AML-193 (cell line): Measurements from ENCODE around the gene KIAA1217.

Source experiments
- DNase-seq, 2 experiments: peaks; one replicate each; lab custom pipeline; 2025; lab: John Stamatoyannopoulos, UW

The KIAA1217 gene

DNA sequence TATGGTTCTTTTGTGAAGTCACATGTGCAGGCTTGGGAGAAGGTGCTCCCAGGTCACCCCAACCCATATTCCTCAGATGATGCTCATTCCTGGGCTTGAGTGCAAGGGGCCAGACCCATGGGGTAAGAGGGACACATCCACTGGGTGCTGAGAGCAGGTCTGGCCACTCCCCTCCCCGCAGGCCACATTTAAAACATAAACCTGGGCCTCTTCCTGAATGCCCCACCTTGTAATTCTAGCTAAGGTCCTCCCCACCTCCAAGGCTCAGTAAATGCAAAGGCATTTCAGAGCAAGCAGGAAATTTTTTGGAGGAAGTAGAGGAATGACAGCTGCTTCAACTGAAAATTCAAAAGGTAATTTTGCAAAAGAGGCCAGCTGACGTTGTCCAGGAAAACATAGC, 342.2 kb downstream of the KIAA1217 start:
- DNase-seq: no peak

DNA sequence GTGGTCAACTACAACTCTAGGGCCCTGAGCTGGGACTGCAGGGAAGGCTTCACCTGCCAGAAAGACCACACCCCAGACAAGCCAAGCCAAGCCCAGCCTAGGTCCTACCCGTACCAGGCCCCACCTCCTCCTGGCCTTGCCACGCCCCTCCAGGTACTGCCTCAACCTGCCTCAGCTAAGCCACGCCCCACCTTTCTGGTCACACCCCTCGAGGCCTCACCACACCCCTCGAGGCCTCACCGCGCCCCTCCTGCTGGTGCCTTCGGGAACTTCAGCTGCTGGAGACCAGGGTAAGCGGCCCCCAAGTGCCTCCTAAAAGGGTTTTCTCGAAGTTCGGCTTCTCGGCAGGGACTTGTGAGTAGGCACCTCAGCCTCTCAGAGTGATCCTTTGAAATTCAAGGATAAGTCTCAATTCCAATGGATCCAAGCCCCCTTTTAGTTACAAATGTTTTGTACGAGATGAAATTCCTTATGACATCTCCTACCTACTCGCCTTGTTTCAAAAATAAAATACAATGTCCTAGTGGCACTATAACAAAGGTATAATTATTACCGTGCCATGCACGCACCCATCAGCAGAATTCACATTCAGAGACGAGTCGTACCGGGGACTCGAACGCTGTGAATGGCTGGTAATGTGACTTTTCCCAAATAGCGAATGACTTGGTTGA, 343.5 kb downstream of the KIAA1217 start:
- no peak for DNase-seq

DNA sequence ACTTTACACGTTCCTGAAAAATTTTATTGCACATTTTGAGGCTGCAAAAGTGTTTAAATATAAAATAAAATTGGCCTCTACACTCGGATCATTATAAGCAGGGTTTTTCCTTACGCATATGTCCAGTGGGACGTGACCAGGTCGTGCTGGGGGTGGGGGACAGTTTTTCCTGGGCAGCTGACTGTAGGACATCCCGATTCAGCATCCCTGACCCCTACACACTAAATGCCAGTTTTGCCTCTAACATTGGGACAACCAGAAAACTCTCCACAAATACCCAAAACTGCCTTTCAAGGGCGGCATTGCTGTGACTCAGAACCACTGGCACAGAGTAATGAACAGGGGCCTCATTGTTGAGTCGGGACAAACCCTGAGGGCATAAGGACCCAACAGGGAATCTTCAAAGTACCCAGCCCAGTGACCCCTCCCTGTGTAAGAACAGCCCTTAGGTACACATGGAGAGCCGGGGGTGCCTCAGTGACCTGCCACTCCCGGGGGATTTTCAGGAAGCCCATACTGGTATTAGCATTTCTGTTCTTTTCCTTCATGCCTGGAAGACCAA, 344.2 kb downstream of the KIAA1217 start:
- DNase-seq: no peak

DNA sequence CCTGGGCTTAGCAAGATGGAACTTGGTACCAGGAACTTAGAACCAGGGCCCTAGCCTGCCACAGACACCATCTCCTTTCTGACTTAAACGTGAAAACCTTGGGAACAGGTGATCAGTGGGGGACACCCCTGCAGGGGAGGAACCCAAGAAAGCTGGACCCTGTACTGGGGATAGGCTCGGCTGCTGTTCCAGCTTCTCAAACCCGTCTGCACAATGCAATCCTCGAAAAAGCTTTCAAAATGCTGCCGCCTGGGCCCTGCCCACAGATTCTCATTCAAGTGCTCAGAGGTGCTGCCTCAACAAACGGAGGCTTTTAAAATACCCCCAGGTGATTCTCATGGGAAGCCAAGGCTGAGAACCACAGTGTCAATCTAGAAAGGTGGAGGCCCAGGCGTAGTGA, 345.1 kb downstream of the KIAA1217 start:
- DNase-seq: no peak

DNA sequence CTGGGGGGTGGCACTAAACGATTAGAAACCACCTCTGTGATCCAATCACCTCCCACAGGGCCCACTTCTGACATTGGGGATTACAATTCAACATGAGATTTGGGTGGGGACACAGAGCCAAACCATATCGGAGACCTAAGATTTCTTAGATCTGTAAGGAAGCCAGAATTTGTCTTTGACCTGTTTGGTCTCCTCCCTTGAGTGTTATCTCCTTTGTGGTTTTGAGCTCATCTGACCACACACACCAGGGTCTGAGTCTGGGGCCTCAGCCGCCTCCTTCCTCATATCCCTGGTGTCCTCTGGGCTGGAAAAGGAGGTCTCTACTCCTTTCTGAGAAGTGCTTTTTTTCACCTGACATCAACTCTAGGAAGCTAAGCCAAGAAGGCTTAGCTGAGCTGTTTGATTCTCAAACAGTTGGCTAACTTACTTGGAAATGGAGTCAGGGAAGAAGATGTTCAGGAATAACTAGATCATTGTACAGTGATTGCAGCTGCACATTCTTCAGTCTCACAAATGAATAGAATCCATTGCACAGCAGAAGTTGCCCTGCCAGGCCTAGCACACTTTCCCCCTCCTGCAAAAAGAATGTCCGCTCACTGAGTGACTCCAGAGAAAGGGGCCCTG, 347.3 kb downstream of the KIAA1217 start:
- no peak for DNase-seq

DNA sequence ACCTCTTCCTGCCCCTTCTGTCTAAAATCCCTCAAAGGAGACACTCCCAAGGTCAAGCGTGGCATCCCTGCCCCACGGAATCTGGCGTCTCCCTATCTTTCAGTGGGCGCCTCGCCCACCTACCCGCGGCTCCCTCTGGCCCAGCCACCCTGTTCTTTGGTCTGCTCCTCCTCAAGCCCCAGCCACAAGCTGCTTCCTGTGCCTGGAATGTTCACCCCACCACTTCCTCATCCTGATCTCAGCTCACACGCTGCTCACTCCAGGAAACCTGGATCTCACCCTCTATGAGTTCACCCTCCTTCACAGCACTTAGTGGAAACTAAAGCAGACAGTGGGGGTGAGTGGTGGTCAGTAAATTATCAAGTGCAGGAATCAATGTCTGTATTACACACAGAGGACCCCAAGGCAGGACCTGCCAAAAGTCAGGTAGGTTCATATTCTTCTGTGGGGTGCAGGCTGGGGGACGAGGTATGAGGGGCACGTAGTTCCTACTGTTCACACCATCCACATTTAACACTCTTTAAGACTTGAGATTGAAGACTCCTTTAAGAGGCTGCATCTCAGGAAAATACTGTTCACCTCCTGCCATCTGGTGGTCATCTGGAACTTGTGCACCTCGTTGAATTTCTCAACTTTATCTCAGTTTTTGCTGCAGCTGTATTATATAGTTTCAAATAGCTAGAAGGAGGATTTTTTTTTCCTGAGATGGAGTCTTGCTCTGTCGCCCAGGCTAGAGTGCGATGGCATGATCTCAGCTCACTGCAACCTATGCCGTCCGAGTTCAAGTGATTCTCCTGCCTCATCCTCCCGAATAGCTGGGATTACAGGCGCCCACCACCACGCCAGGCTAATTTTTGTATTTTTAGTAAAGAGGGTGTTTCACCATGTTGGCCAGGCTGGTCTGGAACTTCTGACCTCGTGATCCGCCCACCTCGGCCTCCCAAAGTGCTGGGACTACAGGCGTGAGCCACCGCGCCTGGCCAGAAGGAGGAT, 348.1 kb downstream of the KIAA1217 start:
- peak; percentile 48 to 68 for DNase-seq

DNA sequence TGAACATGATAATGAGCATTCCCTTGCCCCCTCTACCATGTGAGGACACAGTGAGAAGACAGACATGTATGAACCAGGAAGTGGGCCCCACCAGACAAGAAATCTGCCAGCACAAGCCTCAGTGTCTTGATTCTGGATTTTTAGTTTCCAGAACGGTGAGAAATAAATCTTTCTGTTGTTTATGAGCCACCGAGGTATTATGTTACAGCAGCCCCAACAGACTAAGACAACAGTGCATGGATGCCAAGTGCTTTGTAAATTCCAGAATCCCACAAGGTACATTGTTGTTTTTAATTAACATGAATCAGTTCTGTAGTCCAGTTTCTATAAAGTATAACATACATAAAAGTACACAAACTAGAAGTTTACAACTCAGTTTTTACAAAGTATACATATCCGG, 352.5 kb downstream of the KIAA1217 start:
- no peak for DNase-seq

DNA sequence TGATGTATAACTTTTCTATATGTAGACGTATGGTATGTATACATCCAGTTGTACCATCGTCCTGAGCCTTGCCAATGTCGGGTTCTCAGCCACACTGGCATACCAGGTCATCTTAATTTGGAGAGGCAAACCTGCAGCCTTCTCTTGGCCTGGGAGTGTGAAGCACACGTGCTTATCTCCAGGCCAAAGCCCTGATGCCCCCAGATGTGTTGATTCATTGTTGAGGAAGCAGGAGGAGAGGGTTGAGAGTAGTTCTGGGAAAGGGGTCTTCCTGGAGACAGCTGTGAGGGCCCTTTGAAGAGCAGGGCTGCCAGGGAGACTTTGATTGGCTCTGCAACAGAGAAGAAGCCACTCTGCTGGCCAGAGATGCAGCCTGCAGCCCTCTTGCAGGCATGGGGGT, 359.1 kb downstream of the KIAA1217 start:
- DNase-seq: no peak

DNA sequence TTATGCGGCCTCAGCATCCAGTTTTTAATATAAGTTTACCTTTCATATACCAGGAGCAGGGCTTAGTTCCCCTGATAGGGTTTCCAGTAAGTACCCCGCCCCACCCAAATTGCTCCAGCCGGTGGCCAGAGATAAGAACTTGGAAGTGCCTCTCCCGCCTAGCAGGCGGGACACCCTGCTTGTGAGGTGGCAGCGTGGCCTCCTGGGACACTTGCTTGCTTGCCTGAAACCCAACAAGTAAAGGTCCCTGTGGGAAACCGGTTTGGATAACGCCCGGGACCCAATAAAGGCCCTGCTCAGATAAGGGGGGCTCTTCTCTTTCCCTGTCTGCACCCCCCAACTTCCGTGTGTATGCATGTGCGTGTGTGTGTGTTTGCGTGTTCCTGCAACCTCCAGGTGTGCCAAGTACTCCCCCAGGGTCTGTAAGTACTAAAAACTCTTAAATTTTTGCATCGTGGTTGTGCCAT, 360.4 kb downstream of the KIAA1217 start:
- DNase-seq: no peak

DNA sequence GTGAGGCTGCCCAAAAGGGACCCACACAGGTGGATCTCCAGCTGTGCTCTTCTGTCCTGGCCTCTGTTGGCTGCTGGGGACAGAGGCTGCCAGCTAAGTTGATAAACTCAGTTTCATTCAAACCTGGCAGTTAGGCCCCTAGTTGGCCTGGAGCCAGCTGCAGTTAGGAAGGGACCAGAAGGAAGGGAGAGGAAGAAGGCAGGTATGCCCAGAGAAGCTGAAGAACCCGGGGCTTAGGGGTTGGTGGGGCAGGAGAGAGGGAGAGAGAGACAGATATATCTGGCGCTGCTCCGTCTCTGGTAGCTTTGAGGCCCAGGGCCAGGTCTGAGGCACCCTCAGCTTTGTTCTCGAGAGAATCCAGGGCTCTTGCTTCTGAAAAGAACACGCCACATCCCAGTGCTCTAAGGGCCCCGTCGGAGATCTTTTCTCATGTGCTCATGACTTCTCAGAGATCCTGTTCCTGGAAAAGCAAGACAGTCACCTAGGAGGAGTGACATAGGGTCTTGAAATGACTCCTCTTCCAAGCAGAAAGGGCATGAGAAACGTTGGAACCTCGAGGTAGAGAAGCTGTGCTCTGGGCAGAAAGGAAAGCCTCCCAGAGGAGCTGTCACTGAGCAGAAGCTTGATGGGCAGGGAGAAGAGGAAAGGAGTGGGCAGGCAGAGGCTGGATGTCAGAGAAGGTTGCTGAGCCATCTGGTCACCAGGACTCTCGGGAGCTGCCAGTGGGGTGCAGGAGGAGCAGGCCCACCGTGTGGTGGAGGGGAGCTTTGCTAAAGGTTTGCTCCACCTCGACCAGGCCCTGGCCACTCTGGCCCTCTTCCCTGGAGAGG, 361.1 kb downstream of the KIAA1217 start:
- no peak for DNase-seq

DNA sequence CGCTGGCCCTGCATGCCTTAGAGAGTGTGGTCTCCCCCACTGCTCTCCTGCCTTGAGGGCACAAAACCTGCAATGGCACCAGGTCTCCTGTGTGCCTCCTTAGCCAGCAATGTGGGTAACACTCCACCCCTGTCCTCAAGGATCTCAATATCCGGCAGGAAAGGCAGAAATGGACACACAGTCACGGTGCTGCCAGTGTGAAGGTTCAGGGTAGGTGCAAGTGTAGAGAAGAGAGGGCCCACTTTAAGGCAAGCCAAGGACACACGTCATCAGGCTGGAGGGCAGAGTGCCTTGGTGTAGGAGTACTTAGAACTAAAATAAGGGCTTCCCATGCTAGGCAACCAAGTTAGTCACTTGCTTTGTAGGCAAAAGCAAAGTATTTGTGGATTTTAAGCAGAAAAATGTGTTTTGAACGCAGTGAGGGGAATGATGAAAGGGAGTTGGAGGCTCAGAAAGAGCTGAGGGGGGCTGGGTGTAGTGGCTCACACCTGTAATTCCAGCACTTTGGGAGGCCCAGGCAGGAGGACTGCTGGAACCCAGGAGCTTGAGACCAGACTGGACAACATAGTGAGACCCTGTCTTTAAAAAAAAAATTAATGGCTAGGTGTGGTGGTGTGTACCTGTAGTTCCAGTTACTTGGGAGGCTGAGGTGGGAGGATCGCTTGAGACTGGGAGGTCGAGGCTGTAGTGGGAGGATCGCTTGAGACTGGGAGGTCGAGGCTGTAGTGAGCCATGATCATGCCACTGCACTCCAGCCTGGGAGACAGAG, 361.9 kb downstream of the KIAA1217 start:
- no peak for DNase-seq

DNA sequence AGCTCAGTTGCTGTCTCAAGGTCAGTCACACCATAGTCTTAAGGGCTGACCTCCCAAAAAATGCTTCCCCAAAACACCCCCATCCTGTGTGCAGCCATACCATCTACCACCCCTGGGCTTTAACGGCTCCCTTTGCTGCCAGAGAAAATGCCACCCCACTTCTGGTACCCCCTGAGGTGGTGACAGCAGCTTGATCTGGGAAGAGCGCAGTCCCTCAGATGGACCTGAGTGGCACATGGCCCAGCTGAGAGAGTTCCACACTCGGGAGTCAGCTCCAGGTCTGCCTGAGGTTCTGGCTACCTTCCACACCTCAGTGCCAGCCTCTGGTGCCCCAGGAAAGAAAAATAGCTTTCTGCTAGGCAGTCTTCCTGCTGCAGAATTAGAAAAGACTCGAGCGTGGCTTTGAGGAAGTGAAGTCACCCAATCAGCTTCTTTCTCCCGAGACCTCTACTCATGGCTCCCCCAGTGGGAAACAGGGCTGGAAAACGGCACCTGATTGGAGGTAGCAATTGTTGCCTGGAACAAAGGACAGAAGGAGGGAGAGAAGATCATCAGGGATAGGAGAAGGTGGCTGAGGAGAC, 363.0 kb downstream of the KIAA1217 start:
- DNase-seq: no peak

DNA sequence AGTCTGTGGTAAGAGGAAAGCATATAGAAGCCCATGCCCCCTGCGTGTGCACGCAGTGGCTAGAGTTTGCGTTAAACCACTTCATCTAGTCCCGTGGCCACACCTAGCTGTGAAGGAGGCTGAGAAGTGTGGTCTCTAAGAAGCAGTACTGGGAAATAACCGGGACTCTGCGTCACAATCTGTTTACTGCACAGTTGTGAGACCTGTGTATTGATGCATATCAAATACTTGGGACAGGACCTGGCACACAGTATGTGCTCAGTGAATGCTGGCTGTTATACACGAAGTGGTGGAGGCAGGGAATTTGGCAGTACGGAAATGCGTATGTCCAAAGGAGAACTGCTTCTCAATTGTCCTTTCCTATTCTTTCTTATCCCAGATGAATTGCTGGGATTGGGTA, 365.2 kb downstream of the KIAA1217 start:
- no peak for DNase-seq

DNA sequence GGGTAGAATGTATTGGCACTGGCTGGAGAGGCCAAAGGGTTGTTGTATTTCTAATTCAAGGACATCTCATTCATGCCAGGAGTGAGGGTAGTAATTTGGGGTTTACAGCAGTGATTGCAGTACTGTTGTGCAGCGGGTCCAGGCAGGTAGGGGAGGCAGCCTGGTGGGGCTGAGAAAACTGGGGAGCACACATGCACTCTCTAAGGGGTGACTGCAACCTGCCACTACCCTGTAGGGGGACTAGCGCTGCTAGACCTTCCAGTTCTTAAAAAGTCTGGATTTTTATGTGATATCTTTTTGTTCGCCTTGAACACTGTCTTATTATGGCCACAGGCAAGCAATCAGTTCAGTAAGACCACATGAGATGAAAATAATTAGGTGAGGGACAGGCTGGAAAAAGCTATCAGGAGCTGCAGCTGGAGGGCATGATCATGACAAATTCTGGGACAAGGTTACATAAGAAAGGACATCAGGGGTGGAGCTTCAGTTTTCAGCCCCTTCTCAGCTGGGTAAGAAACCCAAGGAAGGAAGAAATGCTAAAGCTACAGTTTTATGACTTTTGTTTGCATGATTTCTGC, 365.7 kb downstream of the KIAA1217 start:
- DNase-seq: no peak

DNA sequence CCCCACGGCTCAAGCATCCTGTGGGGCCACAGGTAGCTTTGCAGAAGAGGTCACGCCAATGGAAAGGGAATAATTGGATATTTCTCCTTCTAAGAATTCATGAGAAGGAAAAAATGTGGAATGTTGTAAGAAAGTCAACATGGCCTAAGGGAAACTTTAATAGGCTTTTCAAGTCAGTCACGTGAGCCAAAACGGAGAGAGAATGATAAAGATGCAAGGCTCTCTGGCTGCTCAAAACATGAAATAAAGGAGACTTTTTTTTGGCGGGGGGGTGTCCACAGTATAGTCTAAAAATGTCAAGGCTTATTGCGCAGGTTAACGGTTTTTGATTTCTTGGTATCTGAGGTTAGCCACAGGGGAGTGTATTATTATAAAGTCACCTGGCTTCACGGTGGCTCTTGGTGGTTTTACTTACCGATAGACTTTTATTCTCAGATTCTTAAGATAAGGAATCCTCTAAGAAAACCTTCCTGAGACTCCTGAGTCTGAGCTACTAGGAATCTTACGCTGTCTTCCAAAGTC, 366.6 kb downstream of the KIAA1217 start:
- no peak for DNase-seq

DNA sequence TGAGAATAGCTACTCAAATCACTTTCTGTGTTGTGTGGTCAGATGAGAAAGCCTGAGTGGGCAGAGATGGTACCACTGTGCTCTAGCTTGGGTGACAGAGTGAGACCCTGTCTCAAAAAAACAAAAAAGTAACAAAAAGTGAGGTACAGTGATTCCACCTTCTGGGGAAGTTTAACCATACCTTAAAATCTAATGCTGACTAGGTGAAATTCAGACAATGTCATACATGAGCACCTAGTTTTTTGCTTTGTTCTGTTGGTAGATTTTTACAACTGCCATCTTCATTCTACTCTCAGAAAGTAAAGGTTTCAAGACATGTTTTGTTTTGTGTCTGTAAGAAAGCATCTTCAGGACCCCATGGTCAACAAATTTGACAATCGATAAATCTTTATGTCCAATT, 370.5 kb downstream of the KIAA1217 start:
- DNase-seq: no peak

DNA sequence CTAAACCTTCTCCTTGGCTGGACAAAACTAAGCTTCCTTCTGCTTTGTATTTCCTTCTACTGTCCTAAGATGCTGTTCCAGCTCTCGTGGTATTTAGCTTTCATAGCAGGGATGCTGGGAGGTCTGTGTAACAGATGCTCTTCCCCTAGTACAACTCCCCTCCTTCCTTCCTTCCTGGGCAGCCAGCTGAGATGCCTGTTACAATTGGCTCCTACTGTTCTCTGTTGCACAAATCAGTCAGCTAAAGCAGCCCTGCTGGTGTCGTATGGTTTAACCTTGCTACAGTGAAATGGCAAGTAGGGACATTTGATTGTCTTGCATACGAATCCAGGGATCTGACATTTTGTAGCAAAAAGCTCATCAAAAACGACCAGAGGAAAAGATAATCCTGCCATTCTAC, 371.0 kb downstream of the KIAA1217 start:
- no peak for DNase-seq

DNA sequence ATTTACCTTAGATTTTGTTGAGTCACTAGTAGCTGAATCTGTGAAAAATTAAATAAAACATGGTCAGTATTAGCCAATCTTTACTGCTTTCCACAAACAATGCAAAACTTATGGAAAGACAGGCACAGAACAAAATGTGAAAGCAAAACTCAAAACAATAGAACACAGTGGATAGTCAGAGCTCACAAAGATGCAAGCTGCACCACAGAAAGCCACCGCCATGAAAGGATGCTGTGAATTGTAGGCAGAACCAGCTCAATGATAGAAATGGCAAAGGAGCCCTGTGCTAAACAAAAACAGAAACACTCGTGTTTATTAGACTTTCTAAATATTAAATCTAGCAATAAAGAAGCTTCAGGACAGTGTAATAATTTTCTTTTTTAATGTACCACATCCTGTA, 380.3 kb downstream of the KIAA1217 start:
- no peak for DNase-seq

DNA sequence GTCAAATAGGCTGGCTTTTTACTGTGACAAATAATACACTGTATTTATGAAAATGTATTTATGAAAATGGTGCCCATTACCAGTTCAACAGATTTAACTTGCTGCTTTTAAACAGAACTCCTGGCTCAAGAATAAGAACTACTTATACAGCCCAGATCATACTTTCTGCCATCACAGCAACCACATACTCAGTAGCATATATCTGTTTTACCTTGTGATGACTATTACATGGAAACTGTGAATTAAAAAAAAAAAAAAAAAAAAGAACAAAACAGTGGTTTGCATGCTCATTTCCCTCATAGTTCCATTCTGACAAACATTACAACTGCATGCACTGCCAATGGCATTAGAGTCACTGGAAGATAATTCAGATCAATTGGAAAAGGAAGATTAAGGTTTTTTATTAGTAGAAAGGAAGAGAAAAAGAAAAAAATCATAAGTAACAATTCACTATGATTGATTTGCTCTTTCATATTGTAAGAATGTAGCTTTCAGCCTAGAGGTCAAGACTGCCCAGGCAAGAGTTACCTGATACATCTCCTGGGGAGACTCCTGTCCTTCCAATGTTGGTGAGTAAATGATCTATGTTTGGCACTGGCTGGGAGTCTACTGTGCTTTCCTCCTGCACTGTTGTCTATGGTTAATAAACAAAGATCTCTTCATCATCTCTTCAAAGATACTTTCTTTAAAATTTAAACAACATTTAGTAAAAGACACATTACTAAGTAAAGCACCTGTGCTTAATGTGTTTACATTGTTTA, 381.9 kb downstream of the KIAA1217 start:
- DNase-seq: no peak
